Parathyroid adenoma (tissue), 2 donors: ENCODE results near the gene SUDS3.

Experiments
- H2AFZ ChIP-seq: fragments of 300-600 bp; sonication (generic); one replicate; pipeline ENCODE4 v1.7.0; 2017; ENCODE audit warnings: antibody characterized with exemption, mild to moderate bottlenecking
- H3K27ac ChIP-seq: fragments of 300-600 bp; sonication (generic); one replicate; pipeline ENCODE4 v1.7.0; 2017
- H3K27me3 ChIP-seq: fragments of 300-600 bp; sonication (generic); one replicate; pipeline ENCODE4 v1.7.0; 2017; ENCODE audit warnings: low read length; ENCODE audit not compliant: control insufficient read depth, insufficient read depth
- H3K36me3 ChIP-seq: fragments of 300-600 bp; sonication (generic); one replicate; pipeline ENCODE4 v1.7.0; 2017; ENCODE audit warnings: low read length; ENCODE audit not compliant: control insufficient read depth, insufficient read depth
- H3K4me1 ChIP-seq: fragments of 300-600 bp; sonication (generic); one replicate; pipeline ENCODE4 v1.7.0; 2017; ENCODE audit warnings: control low read depth
- H3K4me2 ChIP-seq: fragments of 300-600 bp; sonication (generic); one replicate; pipeline ENCODE4 v1.7.0; 2017; ENCODE audit warnings: low read length
- H3K4me3 ChIP-seq: fragments of 300-600 bp; sonication (generic); one replicate; pipeline ENCODE4 v1.7.0; 2017; ENCODE audit warnings: low read depth, low read length
- H3K79me2 ChIP-seq: fragments of 300-600 bp; sonication (generic); one replicate; pipeline ENCODE4 v1.7.0; 2017; ENCODE audit warnings: control low read depth
- H3K9ac ChIP-seq: fragments of 300-600 bp; sonication (generic); one replicate; pipeline ENCODE4 v1.7.0; 2017; ENCODE audit warnings: mild to moderate bottlenecking
- H3K9me3 ChIP-seq: fragments of 300-600 bp; sonication (generic); one replicate; pipeline ENCODE4 v1.7.0; 2017; ENCODE audit warnings: low read length; ENCODE audit not compliant: control insufficient read depth
- CTCF ChIP-seq: fragments of 300-600 bp; sonication (generic); IDR thresholded peaks from one replicate; pipeline ENCODE4 v1.7.0; 2017; ENCODE audit warnings: antibody characterized with exemption, mild to moderate bottlenecking
- donor health status: primary hyperparathyroidism.

Gene SUDS3

GRCh38 chr12:118355843-118356242 lies 20.5 kb upstream of the SUDS3 start:
- Histone ChIP-seq H3K9ac (no peak overlapping the region), H3K4me3 (no peak overlapping the region), H3K4me2 (no peak overlapping the region), H3K27ac (no peak overlapping the region), H3K79me2 (peaks cover 17% of the 10 kb centered on the region), H2AFZ (no peak overlapping the region), H3K4me1 (peaks cover 3% of the 10 kb centered on the region), H3K36me3 (no peaks in the 10 kb centered on the region), H3K27me3 (no peaks in the 10 kb centered on the region), H3K9me3 (no peaks in the 10 kb centered on the region)
- TF ChIP-seq CTCF, result no peak

DNA sequence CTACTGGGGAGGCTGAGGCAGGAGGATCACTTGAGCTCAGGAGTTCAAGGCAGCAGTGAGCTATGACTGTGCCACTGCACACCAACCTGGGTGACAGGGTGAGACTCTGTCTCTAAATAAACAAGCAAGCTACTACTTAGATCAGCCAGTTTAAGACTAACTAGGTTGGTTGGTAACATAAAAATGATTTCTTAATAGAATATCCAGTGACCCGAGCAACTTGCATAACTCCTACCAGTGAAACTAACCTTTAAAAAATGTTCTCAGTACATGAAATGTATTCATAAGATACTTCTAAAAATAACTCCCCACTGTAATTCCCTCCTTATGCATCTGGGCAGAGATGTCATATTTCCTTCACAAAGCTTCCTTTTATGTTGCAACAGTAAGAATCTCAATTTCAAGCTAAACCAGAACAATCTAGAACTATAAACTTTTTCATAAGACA lies 19.5 kb upstream of the SUDS3 start:
- H3K9ac ChIP-seq, result no peak overlapping the region
- H3K27ac ChIP-seq, result peak overlapping the region; percentile 43
- H3K4me3 ChIP-seq, result peak overlapping the region; percentile 25

GRCh38 chr12:118357257-118358007 lies 18.9 kb upstream of the SUDS3 start:
- H3K4me1 ChIP-seq, result peaks cover 3% of the 10 kb centered on the region
- no peak overlapping the region for H2AFZ ChIP-seq
- no peaks in the 10 kb centered on the region for H3K27me3 ChIP-seq
- H3K79me2 ChIP-seq, result peaks cover 8% of the 10 kb centered on the region
- no peak overlapping the region for H3K9ac ChIP-seq
- no peak for TF ChIP-seq CTCF
- H3K9me3 ChIP-seq, result no peaks in the 10 kb centered on the region
- H3K4me3 ChIP-seq, result peak overlapping the region; percentile 25
- no peaks in the 10 kb centered on the region for H3K36me3 ChIP-seq
- peak overlapping the region; percentile 43 for H3K27ac ChIP-seq
- H3K4me2 ChIP-seq, result peak overlapping the region; percentile 9

More for the DNA sequence above, 19.5 kb upstream of the SUDS3 start:
- Histone ChIP-seq H3K27me3 (no peaks in the 10 kb centered on the region), H3K4me2 (peak overlapping the region; percentile 9), H3K36me3 (no peaks in the 10 kb centered on the region), H3K9me3 (no peaks in the 10 kb centered on the region), H3K79me2 (peaks cover 12% of the 10 kb centered on the region), H3K4me1 (peaks cover 3% of the 10 kb centered on the region), H2AFZ (no peak overlapping the region)
- TF ChIP-seq CTCF, result no peak

- Histone ChIP-seq H3K27me3 (no peaks in the 10 kb centered on the region), H3K27ac (peak overlapping the region; percentile 43), H3K4me1 (peaks cover 3% of the 10 kb centered on the region), H3K79me2 (peaks cover 10% of the 10 kb centered on the region), H3K36me3 (no peaks in the 10 kb centered on the region), H3K9ac (no peak overlapping the region), H2AFZ (no peak overlapping the region), H3K9me3 (no peaks in the 10 kb centered on the region), H3K4me2 (no peak overlapping the region), H3K4me3 (no peak overlapping the region)
- TF ChIP-seq CTCF, result no peak
Observed at GRCh38 chr12:118358008-118358359, 18.4 kb upstream of the SUDS3 start.
